ENCODE data around the gene ATL3.
"Not testable (repeated sequence)": the region's sequence is repeated elsewhere in the genome, so short reads cannot be mapped to it uniquely, and the experiment has no call there.

ATL3 gene, protein sequence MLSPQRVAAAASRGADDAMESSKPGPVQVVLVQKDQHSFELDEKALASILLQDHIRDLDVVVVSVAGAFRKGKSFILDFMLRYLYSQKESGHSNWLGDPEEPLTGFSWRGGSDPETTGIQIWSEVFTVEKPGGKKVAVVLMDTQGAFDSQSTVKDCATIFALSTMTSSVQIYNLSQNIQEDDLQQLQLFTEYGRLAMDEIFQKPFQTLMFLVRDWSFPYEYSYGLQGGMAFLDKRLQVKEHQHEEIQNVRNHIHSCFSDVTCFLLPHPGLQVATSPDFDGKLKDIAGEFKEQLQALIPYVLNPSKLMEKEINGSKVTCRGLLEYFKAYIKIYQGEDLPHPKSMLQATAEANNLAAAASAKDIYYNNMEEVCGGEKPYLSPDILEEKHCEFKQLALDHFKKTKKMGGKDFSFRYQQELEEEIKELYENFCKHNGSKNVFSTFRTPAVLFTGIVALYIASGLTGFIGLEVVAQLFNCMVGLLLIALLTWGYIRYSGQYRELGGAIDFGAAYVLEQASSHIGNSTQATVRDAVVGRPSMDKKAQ

DNA sequence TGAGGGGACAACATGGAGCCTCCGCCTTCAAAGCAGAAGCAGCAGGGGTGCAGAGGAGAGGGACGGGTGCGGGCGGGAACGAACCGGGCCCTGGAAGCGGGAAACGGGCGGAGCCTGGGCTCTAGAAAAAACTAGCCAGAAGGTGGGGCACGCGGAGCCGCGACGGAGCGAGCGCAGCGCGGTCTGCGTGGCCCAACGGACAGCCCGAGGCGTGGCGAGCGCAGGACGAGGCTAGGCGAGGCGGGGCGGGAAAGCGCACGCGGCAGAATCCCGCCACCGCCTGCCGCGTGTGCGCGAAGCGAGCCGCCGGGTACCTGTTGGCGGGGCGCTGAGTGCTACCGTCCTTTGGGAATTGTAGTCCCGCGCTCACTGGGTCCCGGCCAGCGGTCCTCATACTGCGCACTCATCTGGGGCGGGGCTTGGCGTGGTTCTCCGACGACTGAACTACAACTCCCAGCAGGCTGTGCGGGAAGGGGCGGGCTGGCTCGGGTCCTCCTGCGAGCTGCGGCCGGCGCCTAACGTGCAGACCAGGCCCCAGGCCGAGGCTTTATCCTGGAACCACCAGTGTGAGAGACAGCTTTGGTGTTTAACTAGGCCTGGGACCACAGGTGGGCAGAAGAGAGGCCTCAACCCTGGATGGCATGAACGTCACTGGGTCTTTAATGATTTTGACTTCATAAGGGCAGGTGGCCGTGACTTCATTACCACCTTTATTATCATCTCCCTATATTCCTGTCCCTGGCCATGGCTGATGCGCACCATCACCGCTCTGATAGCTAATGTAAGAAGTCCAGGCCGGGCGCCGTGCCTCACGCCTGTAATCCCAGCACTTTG is at the start of gene ATL3:
ATL3 (minus strand) TSS at position 55 of the 834 bp plus-strand sequence; CDS start at position 14, 41 bp downstream.
- DNase-seq (ENCODE audit: low spot score), result peak; percentile 90

DNA sequence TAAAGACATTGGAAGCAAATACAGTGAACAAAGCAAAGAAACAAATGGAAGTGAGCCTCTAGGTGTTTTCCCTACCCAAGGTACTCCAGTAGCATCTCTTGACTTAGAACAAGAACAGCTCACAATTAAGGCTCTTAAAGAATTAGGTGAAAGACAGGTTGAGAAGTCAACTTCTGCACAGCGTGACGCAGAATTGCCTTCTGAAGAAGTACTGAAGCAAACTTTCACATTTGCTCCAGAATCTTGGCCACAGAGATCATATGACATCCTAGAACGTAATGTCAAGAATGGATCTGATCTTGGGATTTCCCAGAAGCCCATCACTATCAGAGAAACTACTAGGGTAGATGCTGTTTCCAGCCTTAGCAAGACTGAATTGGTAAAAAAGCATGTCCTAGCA is 49.4 kb upstream of the ATL3 start:
- DNase-seq (ENCODE audit: low spot score), result no peak

- DNase-seq (ENCODE audit: low spot score), result no peak
Observed at GRCh38 chr11:63719987-63720386, 48.8 kb upstream of the ATL3 start.

DNA sequence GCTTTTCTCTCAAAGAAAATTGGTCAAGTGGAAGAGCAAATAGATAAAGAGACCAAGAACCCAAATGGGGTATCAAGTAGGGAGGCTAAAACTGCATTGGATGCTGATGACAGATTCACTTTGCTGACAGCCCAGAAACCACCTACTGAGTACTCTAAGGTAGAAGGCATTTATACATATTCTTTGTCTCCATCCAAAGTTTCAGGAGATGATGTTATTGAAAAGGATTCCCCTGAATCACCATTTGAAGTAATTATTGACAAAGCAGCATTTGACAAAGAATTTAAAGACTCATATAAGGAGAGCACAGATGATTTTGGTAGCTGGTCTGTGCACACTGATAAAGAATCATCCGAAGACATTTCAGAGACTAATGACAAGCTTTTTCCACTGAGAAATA is 47.8 kb upstream of the ATL3 start:
- no peak for DNase-seq (ENCODE audit: low spot score)

GRCh38 chr11:63716046-63716445 is 44.9 kb upstream of the ATL3 start:
- DNase-seq (ENCODE audit: low spot score), result no peak

GRCh38 chr11:63713766-63714165 is 42.6 kb upstream of the ATL3 start:
- DNase-seq (ENCODE audit: low spot score), result no peak

- no peak for DNase-seq (ENCODE audit: low spot score)
Observed at GRCh38 chr11:63711838-63712237, 40.7 kb upstream of the ATL3 start.

GRCh38 chr11:63710476-63711217 is 39.5 kb upstream of the ATL3 start:
- DNase-seq (ENCODE audit: low spot score), result peak; percentile 41

DNA sequence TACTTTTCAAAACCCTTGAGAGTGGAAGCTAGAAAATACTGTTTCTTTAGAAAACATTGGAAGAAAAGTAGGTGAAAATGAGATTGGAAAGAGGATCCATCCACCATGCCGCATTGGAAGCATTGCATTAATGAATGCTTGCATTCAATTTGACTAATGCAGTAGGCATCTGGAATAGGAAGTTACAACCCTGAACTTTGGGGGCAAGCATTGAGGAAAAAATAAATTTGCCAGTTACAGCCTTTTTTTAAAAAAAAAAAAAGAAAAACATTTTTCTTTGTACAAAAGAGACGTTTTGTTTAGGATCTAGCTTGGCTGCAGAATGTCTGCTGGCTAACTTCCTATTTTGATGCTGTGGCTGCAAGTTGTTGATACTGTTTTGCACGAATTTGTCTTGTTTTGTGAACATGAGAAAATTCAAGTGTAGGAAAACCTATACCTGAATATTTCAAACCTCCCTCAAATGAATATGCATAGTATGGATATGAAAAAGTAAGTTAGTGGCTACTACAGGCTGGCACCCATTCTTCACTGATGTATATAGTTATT is 38.2 kb upstream of the ATL3 start:
- no peak for DNase-seq (ENCODE audit: low spot score)

- no peak for DNase-seq (ENCODE audit: low spot score)
Observed at GRCh38 chr11:63708764-63709163, 37.6 kb upstream of the ATL3 start.

DNA sequence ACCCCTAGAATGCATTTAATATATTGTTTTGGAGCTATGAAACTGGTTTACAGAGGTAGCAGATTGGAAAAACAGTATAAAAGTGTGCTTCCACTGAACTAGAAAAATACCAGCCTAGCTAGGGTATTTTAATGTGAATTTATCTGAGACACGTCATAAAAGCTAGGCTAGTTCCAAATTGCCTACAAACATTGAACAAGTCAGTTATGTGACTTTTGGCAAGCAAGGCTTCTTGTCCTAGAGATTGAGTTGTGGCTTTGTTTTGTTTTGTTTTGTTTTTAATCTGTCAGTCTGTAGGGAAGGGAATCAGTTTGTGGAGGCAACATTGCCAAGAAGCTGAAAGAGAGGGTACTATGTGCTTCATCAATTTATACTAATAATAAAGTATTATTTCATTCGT is 34.4 kb upstream of the ATL3 start:
- DNase-seq (ENCODE audit: low spot score), result no peak

- no peak for DNase-seq (ENCODE audit: low spot score)
Observed at GRCh38 chr11:63699896-63700295, 28.7 kb upstream of the ATL3 start.

DNA sequence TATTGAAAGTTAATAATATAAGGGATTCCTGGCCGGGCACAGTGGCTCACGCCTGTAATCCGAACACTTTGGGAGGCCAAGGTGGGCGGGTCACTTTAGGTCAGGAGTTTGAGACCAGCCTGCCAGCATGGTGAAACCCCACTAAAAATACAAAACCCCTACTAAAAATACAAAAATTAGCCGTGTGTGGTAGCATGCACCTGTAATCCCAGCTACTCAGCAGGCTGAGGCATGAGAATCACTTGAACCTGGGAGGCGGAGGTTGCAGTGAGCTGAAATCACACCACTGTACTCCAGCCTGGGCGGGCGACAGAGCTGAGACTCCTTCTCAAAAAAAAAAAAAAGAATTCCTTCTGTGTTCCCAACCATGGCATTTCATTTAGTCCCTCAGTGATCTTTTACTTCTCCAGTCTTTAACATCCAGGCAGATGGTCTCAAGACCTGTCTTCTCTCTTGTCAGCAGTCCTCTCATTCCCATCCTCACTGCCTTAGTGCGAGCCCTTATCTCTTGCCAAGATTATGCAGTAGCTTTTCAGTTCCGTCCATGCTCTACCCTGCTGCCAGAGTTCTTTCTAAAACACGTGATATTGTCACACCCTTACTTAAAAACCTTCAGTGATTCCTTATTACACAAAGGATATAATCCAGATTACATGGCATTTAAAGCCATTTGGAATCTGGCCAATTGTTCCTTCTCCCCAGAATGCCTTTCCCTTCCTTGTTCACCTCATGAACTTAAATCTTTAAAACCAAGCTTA is 28.0 kb upstream of the ATL3 start:
- DNase-seq (ENCODE audit: low spot score), result no peak

- no peak for DNase-seq (ENCODE audit: low spot score)
Observed at GRCh38 chr11:63694596-63694995, 23.4 kb upstream of the ATL3 start.

GRCh38 chr11:63687845-63688244 is 16.7 kb upstream of the ATL3 start:
- DNase-seq (ENCODE audit: low spot score), result no peak

DNA sequence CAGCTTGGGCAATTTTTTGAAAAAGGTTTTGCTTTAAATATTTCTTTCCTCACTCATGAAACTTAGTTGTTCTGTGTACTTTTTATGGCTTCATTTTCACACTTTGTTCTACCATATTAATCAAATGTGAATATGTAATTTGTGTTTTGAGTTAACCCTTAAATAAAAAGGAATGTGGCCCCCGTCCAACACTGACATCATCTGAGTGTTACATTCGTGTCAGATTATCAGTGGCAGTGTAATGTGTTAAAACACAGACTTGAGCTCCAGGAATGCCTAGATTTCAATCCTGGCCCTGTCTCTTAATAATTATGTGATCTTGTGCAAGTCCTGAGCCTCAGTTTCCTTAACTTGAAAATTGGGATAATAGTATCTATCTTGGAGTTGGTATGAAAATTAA is 15.8 kb upstream of the ATL3 start:
- DNase-seq (ENCODE audit: low spot score), result no peak

- not testable (repeated sequence) for DNase-seq (ENCODE audit: low spot score)
Observed at GRCh38 chr11:63685158-63685721, 14.1 kb upstream of the ATL3 start.

DNA sequence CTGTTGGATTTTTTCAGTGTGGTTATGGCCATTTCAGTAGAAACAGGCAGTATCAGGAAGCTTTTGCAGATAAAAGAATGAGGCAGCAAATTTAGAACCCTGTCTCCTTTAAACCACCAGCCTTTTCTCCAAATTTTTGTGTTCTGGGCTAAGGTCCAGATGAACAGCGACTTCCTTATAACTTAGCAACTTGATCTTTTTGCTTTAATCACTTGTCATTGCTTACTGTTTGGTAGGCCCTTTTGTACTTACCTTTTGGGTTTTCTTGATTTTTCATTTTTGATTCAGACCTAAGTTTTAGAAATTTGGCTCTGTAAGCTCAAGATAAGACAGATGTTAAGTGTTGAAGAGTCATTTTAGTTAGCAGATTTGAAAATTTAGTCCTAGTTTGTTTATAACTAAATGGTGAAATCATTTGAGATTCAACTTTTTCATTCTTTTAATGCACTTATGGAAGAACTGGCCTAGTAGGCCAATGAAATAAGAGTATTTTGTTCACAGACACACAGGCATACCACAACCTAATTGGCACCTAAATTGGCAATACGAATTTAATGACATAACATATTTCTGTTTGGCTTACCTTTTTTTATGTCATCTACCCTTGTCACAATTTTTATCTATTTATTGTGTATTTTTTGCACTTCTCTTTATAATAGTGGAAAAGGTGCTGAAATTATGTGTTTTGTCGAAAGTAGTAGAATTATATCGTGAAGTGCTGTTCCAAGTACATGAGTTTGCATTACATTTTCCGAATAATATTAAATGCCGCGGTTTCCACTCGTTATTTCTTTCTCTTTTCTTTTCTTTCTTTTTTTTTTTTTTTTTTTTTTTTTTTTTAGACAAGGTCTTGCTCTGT is 12.2 kb upstream of the ATL3 start:
- no peak for DNase-seq (ENCODE audit: low spot score)

- DNase-seq (ENCODE audit: low spot score), result peak; percentile 48
Observed at GRCh38 chr11:63682066-63683021, 11.2 kb upstream of the ATL3 start.
